CD4-positive, alpha-beta T cell treated with Interleukin-15 for 4 hours (primary cell): Measurements from ENCODE around the gene AKR1B15.
A peak's percentile ranks its signal among the peaks of the same experiment; 100 is the strongest.
"Not testable (repeated sequence)": the region's sequence is repeated elsewhere in the genome, so short reads cannot be mapped to it uniquely, and the experiment has no call there.

Experiments
- DNase-seq: peaks from one replicate; pipeline ENCODE4 v3.0.0-alpha.2; 2020; ENCODE audit warnings: low spot score

AKR1B15 gene

GRCh38 chr7:134548877-134549276 lies at the start of gene AKR1B15:
Gene AKR1B15, plus strand, starts transcription at chr7:134549110. Its CDS starts 15,510 bp downstream, at chr7:134564620.
- no peak for DNase-seq

- no peak for DNase-seq
Measured at GRCh38 chr7:134500406-134500805, 48.5 kb upstream of the AKR1B15 start.

- no peak for DNase-seq
Measured at GRCh38 chr7:134500982-134501381, 47.9 kb upstream of the AKR1B15 start.

DNA sequence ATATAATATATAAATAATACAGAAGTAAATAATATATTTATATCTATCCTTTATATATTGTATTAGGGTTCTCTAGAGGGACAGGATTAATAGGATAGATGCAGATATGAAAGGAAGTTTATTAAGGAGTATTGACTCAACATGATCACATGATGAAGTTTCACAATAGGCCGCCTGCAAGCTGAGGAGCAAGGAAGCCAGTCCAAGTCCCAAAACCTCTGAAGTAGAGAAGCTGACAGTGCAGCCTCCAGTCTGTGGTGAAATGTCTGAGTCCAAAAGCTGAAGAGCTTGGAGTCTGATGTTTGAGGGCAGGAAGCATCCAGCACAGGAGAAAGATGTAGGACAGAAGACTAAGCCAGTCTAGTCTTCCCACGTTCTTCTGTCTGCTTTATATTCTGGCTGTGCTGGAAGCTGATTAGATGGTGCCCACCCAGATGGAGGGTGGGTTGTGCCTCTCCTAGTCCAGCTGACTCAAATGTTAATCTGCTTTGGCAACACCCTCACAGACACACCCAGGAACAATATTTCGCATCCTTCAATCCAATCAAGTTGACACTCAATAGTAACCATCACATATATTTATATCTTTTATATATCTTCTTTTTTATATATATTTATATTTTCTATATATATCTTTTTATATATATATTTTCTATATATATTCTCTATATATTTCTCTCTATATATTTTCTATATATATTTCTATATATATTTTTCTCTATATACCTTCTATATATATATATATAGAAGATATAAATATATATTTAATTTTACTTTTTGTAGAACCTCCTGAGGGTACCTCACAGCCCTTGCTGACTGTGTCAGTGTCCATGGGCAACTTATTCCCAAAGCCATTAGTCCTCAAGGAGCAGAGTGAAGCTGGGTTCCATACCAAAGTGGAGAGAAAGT lies 46.2 kb upstream of the AKR1B15 start:
- DNase-seq, result no peak

- DNase-seq, result no peak
Measured at GRCh38 chr7:134504660-134505164, 44.2 kb upstream of the AKR1B15 start.

- no peak for DNase-seq
Measured at GRCh38 chr7:134505856-134506255, 43.1 kb upstream of the AKR1B15 start.

DNA sequence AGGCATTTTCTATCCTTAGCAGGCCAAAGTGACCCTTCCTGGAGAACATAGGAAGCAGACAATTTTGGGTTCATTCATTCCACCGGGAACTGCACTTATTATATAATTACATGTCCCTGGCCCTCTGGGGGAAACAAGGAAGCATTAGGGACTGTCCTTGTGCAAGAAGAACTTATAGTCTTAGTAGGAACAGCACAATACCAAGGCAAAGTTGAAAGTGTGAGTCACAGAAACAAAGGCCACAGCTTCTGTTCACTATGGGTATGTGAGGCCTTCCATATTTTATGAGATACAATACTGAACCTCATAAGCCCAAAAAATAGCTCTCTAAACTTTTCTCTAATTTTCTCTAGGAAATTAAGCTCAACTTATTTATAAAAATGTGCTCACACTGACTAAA lies 39.9 kb upstream of the AKR1B15 start:
- DNase-seq, result no peak

- no peak for DNase-seq
Measured at GRCh38 chr7:134510646-134511045, 38.3 kb upstream of the AKR1B15 start.

DNA sequence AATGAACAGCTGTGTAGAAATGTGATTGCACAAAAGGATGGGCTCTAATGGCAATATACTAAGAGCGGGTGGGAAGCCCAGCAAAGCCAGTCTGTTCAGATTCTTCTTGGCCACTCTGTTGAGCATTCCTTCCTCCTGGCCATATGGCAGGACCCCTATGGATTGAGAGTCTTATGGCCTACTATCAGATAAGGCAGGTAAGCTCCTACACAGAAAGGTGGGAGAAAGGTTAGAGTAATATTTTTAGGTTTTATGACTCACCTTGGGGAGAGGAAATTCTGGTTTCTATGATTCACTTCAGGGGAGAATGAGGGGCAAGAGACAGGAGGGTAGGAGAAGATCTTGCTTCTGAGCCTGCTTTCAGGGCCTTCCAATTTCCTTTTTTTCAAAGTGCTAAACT lies 36.6 kb upstream of the AKR1B15 start:
- no peak for DNase-seq

DNA sequence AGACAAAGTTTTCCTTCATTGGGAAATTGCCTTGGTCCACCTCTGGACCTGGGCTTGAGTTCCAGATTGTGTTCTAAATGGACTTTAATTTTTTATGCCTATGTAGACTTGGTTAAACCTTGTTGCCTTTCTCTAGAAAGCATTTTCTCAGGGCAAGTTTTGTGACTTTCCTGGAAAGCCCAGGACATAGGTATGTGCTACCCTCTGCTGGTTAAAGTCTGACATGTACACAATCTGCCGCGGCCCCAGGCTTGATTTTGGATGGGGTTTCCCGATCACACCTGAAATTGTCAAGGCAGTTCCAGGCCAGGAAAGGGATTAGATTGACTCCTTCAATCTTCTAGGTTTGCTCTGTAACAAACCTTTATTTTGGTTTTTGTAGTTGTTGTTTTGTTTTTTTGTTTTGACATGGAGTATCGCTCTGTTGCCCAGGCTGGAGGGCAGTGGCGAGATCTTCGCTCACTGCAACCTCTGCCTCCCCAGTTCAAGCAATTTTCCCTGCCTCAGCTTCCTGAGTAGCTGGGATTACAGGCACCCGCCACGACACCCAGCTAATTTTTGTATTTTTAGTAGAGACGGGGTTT lies 35.6 kb upstream of the AKR1B15 start:
- peak; percentile 21 for DNase-seq

GRCh38 chr7:134514106-134514505 lies 34.8 kb upstream of the AKR1B15 start:
- no peak for DNase-seq

GRCh38 chr7:134514663-134515062 lies 34.2 kb upstream of the AKR1B15 start:
- peak; percentile 67 for DNase-seq

GRCh38 chr7:134515569-134516468 lies 33.1 kb upstream of the AKR1B15 start:
- DNase-seq, result no peak

- no peak for DNase-seq
Measured at GRCh38 chr7:134520130-134520529, 28.8 kb upstream of the AKR1B15 start.

- no peak for DNase-seq
Measured at GRCh38 chr7:134522601-134523000, 26.3 kb upstream of the AKR1B15 start.

- not testable (repeated sequence) for DNase-seq
Measured at GRCh38 chr7:134525449-134525848, 23.5 kb upstream of the AKR1B15 start.

DNA sequence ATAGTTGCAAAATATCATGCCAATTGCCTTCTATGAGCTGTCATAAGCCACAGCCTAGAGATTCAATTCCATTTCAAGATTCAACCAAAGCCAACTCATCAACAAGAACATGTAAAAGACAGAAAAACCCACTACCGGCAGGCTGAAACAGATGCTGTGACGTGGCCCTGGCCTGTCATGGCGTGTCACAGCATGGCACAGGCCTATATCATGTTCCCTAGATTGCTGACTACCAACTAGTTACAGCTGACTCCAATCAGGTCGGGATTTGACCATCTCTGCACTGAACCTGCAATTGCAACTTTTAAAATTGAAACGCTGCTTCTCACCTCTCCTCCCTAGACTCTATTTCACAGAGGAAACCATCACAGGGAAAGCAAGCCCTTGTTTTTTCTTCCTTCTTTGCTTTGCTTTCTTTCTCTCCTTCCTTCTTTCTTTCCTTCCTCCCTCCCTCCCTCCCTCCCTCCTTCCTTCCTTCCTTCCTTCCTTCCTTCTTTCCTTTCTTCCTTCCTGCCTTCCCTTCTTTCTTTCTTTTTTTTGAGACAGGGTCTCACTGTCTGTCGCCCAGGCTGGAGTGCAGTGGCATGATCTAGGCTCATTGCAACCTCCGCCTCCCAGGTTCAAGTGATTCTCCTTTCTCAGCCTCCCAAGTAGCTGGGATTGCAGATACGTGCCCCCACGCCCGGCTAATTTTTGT lies 22.2 kb upstream of the AKR1B15 start:
- DNase-seq, result not testable (repeated sequence)

- DNase-seq, result no peak
Measured at GRCh38 chr7:134527979-134528371, 20.9 kb upstream of the AKR1B15 start.

DNA sequence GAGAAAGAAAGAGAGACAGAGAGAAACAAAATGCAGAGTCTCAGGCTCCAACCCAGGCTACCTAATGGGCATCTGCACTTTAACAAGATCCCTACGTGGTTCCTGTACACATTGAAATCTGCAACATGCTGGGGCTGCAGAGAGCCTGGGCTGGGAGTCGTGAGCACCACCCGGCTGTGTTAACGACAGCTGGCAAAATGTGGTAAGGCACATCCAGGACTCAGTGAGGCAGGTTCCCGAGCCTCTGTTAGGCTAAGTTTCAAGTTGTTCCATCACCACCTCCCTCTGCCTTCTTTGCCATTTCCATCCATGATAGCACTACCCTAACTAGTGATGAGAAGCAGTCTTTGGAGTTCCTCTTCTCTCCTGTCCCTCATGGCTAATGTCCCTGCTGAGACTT lies 20.2 kb upstream of the AKR1B15 start:
- no peak for DNase-seq

DNA sequence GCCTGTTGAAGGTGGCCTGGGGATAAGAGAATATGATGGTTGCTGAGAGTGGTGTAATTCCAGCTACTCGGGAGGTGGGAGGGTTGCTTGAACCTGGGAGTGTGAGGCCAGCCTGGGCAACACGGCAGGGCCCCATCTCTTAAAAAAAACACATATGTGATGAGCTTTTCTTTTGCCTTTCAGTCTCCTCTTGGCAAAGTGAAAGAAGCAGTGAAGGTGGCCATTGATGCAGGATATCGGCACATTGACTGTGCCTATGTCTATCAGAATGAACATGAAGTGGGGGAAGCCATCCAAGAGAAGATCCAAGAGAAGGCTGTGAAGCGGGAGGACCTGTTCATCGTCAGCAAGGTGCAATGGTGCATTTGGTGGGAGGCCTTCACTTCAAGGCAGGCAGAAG lies 18.4 kb upstream of the AKR1B15 start:
- no peak for DNase-seq

GRCh38 chr7:134532180-134532953 lies 16.5 kb upstream of the AKR1B15 start:
- no peak for DNase-seq
